ACHN (cell line): ENCODE data around the gene AQP10.
"Not testable (repeated sequence)": the region's sequence is repeated elsewhere in the genome, so short reads cannot be mapped to it uniquely, and the experiment has no call there.

ENCODE experiments used
- DNase-seq: peaks from one replicate; pipeline ENCODE4 v3.0.0-alpha.2; 2015
- in situ Hi-C: cut with HindIII; loops from 2 replicates; pipeline ENCODE4 v1.10.0; 2017; ENCODE audit warnings: low sequenced_read_pairs, low pct_ligation_motif_present, low pct_unique_long_range_greater_than_20kb

Gene AQP10, protein sequence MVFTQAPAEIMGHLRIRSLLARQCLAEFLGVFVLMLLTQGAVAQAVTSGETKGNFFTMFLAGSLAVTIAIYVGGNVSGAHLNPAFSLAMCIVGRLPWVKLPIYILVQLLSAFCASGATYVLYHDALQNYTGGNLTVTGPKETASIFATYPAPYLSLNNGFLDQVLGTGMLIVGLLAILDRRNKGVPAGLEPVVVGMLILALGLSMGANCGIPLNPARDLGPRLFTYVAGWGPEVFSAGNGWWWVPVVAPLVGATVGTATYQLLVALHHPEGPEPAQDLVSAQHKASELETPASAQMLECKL

DNA sequence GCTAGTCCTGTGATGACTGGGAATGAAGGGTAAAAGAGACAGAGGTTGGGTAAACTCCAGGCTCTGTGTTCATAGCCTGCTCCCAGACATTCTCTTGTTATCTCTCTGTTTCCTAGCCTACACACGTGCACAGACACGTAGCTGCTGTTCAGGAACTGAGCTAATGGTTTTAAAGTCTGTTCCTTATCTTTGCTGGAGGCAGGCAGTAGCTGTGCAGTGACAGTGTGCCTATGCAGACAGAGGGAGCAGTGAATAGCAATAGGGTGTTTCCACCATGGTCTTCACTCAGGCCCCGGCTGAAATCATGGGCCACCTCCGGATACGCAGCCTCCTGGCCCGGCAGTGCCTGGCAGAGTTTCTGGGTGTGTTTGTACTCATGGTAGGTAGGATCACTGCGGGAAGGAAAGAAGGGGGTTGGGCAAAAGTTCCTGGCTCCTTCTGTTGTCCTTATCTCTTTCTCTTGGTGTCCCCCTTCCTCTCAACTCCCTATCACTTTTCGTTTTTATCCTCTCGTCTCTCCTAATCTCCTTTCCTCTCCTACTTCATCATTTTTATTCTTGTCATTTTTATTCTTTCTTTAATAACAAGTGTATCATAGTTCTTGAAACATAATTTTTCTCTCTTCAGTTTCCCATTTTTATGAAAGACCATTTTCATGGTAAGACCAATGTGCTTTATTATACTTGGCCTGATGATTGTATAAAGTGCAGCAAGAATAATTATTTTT is at the start of gene AQP10:
AQP10 (plus strand) TSS at position 212 of the 727 bp plus-strand sequence; CDS start at position 275, 63 bp downstream.
- in situ Hi-C loops, result no loop called here
- DNase-seq, result no peak

DNA sequence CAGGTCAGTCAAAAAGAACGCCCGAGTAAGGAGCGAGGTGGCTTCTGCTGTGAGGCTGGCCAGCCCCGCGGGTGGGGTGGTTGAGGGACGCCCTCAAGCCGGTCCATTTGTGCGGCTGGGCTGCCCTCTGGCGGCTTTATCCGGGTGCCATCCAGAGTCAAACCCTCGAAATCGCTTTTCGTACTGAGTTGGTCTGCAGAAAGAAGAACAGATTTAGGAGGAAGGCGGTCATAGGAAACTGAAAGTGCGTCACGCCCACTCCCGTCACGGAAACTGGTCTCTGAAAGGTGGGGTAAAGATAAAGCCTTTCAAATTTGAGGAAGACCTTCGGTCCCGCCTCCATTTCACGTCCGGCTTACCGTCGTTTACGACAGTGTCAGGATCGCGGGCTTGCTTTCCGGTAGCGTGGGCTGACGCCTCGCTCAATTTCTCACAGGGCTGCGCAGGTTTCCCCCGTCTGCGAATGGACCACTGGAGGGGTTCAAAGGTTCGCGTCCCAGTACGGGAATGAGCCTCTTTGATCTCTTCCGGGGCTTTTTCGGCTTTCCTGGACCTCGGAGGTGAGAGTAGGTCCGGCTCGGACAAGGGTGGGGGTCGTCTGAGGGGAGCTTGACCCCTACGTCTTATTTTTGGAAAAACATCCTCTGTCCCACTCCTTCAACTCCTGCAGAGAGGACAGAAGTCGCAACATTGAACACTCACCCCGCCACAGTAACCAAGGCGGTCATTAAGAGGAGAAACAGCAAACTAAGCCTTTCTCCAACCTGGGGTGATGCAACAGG is 48.5 kb upstream of the AQP10 start, which contains the start of gene HAX1:
HAX1 (plus strand) TSS at position 413 of the 782 bp plus-strand sequence; CDS start at position 508, 95 bp downstream.
- DNase-seq, result peak; percentile 98
- in situ Hi-C loops, result no loop called here

DNA sequence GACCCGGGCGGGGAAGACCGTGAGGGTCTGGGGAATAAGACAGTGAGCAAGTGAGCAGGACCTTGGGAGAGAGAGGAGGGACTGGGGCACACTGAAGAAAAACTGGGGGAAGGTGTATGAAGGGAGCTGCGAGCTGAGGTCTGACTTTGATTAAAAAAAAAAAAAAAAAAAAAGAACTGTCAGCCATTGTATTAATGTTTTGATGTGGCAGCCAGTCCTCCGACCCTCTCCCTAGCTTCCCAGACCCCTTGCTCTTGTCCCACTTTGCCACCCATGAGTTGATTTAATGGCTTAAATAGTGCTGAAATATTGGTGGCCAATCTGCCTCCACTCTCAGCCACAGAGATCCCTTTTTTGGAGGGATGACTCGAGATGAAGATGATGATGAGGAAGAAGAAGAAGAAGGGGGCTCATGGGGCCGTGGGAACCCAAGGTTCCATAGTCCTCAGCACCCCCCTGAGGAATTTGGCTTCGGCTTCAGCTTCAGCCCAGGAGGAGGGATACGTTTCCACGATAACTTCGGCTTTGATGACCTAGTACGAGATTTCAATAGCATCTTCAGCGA is 47.8 kb upstream of the AQP10 start:
- in situ Hi-C loops, result no loop called here

DNA sequence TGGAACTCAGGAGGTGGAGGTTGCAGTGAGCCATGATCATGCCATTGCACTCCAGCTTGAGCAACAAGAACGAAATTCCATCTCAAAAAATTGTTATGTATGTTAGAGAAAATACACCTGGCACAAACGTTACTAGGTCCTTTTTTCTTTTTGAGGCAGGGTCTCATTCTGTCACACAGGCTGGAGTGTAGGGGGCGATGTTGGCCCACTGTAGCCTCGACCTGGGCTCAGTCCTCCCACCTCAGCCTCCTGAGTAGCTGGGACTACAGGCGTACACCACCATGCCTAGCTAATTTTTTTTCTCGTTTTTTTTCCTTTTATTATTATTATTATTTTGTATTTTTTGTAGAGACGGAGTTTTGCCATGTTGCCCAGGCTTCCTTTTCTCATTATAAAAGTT is 44.1 kb upstream of the AQP10 start:
- DNase-seq, result no peak
- in situ Hi-C loops, result no loop called here

More for the DNA sequence above, 47.8 kb upstream of the AQP10 start:
- DNase-seq, result no peak

DNA sequence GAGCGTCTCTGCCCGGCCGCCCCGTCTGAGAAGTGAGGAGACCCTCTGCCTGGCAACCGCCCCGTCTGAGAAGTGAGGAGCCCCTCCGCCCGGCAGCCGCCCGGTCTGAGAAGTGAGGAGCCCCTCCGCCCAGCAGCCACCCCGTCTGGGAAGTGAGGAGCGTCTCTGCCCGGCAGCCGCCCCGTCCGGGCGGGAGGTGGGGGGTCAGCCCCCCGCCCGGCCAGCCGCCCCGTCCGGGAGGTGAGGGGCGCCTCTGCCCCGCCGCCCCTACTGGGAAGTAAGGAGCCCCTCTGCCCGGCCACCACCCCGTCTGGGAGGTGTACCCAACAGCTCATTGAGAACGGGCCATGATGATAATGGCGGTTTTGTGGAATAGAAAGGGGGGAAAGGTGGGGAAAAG is 33.3 kb upstream of the AQP10 start:
- in situ Hi-C loops, DNase-seq: not testable (repeated sequence)

DNA sequence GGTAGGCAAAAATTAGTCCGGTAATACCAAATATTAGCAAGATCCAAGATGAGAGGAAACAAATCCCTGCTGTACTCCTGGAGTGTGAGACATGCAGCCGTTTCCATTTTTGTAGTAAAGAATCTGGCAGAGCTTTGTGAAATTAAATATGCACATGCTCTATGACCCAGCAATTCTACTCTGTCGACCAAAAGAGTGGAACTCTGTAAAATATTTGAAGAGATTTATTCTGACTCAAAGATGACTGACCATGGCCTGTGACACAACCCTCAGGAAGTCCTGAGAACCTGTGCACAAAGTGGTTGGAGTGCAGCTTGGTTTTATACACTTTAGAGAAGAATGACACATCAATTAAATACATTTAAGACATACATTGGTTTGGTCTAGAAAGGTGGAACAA is 32.2 kb upstream of the AQP10 start:
- no peak for DNase-seq
- in situ Hi-C loops, result no loop called here

DNA sequence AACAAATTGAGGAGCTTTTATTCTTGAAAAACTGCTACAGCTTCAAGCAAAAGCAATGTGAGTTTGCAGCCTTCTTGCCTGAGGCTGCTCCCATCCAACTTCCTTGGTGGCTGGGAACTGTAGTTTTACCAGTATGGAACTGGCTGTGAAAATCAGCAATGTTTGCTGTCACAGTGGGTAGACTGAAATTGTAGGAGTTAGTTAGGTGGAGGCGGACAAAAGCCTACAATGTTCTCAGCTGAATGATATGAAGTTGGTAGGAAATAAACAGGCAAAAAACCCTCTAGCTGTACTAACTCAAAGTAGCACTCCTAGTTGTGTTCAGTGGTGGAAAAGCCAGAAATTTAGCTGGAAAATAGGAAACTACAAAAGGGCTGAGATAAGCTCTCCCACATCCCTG is 30.0 kb upstream of the AQP10 start:
- in situ Hi-C loops, result no loop called here
- no peak for DNase-seq

DNA sequence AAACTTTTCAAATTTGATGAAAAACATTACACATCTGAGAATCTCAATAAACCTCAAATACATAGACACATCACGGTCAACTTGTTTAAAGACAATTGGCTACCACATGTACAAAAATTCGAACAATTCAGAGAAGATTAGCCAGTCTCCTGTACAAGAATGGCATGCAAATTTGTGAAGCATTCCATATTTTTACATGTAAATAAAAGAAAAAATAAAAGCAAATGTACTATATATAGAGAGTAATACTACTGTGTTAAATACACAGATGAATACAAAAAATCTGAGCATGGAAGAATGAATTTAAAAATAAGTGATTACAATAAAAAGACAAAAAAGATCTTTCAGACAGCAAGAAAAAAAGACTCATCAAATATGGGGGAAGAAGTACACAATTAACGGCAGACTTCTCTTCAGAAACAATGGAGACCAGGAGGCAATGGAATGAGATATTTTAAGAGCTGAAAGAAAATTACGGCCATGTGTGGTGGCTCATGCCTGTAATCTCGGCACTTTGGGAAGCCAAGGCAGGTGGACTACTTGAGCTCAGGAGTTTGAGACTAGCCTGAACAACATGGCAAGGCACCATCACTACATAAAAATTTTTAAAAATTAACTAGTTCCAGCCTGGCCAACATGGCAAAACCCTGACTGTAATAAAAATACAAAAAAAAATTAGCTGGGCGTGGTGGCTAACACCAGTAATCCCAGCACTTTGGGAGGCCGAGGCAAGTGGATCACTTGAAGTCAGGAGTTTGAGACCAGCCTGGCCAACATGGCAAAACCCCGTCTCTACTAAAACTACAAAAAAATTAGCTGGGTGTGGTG is 25.3 kb upstream of the AQP10 start:
- peak; percentile 20 for DNase-seq
- in situ Hi-C loops, result no loop called here

DNA sequence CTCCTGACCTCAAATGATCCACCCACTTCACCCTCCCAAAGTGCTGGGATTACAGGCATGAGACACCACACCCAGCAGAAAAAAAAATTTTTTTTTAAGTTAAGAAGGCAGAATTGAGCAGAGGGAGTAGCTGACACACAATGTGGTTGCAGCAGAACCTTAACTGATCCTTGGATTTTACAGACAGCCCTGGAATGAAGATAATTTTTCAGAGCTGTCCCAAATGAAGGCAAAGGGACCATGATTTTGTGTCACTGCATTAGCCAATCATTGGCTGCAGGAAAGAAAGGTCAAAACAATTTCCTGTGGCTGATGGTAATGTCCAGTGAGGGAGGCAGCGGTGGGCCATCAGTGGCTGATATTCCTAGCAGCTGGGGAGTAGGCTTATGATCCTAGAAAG is 19.3 kb upstream of the AQP10 start:
- no peak for DNase-seq
- in situ Hi-C loops, result no loop called here

DNA sequence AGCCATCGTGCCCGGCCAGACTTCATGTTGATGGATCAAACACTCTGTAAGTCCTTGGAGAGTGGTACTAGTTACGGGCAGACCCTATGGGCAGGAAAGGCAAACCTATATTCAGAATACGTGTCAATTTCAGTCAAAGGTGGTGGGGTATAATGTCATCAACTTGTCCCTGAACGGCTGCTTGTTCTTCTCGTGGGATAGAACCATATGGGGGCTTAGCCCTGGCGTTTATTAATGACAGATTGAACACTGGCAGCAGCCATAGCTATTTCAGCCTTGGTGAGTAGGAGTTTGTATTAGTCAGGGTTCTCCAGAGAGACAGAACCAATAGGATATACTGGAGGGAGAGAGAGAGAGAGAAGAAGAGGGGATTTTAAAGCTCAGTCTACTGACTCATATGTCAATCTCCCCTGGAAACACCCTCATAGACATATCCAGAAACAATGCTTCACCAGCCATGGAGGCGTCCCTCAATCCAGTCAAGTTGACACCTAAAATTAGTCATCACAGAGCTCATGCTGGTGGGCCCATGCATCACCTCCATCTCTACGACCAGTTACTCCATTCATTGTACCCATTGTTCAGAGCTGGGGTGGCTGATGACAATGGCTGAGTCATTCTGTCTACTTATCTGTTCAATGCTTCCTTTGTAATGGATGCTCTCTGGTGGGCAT is 16.1 kb upstream of the AQP10 start:
- DNase-seq, result no peak
- in situ Hi-C loops, result no loop called here

DNA sequence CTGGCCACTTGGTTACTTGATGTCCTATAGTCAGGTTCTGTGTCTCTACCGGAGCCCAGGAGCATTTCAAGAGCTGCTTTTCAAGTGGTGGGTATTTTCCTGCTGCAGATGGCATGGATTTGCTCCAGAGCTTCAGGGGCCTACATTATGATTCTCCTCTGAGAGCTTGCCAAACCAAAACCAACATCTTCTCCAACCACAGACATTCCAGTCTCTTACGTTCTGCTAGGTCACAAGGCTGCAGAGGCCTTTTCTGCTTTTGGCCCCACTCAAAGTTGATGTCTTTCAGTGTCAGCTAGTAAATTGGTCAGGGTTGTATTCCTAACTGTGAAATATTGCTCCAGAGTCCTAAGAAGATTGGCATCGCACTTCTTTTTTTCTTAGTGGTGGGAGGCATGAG is 14.7 kb upstream of the AQP10 start:
- no peak for DNase-seq
- in situ Hi-C loops, result no loop called here

DNA sequence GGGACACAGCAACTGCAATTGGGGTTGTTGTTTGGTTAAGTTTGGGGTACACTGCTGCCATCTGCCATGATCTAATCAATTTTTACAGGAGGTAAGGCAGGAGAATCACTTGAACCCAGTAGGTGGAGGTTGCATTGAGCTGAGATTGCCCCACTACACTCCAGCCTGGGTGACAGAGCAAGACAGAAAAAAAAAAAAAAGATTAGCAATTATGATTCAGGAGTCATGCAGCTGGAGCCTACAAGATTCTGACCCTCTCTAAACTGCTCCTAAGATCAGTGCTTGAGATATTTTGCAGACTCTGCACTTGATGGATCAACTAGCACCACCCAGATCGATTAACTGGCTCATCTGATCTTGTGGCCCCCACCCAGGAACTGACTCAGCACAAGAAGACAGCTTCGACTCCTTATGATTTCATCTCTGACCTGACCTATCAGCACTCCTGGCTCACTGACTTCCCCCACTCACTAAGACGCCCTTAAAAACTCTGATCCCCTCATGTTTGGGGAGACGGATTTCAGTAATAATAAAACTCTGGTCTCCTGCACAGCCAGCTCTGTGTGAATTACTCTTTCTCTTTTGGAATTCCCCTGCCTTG is 13.1 kb upstream of the AQP10 start:
- in situ Hi-C loops, result not testable (repeated sequence)

DNA sequence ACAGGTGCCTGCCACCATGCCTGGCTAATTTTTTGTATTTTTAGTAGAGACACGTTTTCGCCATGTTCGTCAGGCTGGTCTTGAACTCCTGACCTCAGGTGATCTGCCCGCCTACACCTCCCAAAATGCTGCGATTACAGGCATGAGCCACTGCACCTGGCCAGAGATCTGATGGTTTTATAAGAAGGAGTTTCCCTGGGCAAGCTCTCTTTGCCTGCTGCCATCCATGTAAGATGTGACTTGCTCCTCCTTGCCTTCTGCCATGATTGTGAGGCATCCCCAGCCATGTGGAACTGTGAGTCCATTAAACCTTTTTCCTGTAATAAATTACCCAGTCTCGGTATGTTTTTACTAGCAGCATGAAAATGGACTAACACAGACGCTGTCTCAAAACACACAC is 11.8 kb upstream of the AQP10 start:
- DNase-seq, in situ Hi-C loops: not testable (repeated sequence)

More for the DNA sequence above, 13.1 kb upstream of the AQP10 start:
- DNase-seq, result not testable (repeated sequence)

DNA sequence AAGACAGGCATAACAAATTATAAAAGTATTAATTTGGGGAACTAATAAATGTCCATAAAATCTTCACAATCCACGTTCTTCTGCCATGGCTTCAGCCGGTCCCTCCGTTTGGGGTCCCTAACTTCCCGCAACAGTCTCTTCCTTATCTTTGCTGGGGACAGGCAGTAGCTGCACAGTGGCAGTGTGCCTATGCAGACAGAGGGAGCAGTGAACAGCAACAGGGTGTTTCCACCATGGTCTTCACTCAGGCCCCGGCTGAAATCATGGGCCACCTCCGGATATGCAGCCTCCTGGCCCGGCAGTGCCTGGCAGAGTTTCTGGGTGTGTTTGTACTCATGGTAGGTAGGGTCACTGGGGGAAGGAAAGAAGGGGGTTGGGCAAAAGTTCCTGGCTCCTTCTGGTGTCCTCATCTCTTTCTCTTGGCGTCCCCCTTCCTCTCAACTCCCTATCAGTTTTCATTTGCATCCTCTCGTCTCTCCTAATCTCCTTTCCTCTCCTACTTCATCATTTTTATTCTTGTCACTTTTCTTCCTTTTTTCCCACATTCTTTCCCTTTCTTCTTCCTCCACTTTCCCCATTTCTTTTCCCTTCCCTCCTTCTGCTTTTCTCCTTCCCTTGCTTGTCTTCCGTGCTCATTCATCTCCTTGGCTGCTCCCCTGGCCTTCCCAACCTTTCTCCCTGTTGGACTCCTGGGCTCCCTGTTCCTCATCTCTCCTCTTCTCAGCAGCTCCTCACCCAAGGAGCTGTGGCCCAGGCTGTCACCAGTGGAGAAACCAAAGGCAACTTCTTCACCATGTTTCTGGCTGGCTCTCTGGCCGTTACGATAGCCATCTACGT is 8.4 kb upstream of the AQP10 start:
- in situ Hi-C loops, DNase-seq: not testable (repeated sequence)

DNA sequence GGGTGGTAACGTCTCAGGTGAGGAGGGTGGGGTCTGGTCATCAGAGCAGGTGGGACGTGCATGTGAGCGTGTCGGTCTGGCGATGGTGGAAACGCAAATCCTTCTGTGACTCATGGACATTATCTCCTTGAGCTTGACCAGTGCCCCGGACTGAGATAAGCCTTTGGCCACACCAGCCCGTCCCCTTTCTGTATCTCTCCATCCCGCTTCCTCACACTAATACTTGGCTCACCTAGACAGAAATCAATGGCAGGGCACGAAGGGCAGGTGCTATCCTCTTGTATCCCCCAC is 7.9 kb upstream of the AQP10 start:
- in situ Hi-C loops, result no loop called here
- no peak for DNase-seq

DNA sequence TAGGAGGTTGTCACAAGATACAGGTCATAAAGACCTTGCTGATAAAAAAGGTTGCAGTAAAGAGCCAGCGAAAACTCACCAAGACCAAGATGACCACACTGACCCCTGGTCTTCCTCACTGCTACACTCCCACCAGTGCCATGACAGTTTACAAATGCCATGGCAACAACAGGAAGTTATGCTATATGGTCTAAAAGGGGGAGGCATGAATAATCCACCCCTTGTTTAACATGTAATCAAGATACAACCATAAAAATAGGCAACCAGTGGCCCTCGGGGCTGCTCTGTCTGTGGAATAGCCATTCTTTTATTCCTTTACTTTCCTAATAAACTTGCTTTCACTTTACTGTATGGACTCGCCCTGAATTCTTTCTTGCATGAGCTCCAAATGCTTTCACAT is 6.7 kb upstream of the AQP10 start:
- DNase-seq, in situ Hi-C loops: not testable (repeated sequence)

DNA sequence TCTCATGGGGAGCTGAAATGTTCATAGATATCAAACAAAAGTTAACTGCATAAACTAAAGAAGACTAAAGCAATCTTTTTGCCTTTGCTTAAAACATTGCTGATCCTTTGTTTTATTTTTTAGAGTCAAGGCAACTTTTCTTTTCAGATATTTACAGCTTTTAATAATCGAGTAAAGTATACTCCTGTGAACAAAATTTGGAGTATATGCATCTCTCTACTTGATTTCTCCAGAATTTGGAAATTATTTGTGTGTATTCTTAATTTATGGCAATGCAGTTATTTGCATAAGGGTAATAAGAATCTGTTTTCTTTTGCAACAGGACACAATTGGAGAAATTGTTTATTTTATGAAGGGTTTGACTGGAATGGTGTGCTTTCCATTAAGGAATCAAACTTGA is 4.2 kb upstream of the AQP10 start:
- DNase-seq, result no peak
- in situ Hi-C loops, result no loop called here
